GM18502 (cell line): ENCODE measurements around the gene CMTM6.
"Not testable (repeated sequence)": the region's sequence is repeated elsewhere in the genome, so short reads cannot be mapped to it uniquely, and the experiment has no call there.

Experiments
- ATAC-seq: cut with Tn5 transposase; IDR thresholded peaks from one replicate; pipeline ENCODE4 v1.9.1; 2021; ENCODE audit warnings: mild to moderate bottlenecking; ENCODE audit not compliant: unreplicated experiment, poor library complexity

Gene CMTM6

DNA sequence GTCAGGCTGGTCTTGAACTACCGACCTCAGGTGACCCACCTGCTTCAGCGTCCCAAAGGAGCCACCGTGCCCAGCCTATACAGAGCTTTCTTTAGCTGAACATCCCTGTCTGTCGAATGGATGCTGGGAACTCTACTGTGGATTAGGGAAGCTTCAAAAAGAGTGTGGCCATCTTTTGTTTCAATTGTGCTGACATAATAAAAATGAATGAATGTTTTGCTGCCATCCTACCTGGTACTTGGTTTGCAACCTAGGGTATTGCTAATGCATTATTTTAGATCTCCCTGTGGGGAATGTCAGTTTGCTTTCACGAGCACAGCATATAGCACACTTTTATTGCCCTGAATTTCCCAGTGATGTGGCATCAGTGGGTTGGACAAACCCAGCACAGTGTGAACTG is 32.3 kb downstream of the CMTM6 start:
- ATAC-seq = no peak

DNA sequence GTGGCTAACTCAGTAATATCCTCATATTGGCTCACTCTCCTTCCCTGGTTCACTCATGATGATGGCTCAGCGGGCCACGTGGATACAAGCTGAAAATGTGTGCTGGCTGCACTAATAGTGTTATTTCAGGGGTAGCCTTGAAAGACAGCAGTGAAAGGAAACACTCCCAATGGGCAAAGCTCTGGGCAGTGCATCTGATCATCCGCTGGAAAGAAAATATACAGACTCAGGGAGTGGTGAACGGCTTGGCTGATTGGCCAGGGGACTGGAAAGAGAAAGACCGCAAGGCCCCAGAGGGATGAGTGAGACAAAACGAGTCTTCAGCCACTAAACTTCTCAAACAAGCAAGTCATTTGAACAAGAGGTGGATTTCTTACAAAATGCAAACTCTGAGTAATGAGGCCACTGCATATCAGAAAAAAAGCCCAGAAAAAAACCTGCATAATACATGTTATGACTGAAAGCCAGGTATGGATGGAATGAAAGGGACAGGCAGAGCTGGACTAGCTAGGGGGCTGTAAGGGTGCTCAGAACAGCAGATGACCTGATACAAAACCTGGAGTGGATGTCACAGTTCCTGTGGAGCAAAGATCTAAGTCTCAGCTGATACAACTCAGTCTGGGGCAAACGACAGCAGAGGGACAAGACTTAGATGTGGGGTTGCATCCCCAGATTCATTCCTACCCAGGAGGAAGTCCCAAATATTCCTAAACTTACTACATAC is 33.3 kb downstream of the CMTM6 start:
- peak; percentile 35 for ATAC-seq

DNA sequence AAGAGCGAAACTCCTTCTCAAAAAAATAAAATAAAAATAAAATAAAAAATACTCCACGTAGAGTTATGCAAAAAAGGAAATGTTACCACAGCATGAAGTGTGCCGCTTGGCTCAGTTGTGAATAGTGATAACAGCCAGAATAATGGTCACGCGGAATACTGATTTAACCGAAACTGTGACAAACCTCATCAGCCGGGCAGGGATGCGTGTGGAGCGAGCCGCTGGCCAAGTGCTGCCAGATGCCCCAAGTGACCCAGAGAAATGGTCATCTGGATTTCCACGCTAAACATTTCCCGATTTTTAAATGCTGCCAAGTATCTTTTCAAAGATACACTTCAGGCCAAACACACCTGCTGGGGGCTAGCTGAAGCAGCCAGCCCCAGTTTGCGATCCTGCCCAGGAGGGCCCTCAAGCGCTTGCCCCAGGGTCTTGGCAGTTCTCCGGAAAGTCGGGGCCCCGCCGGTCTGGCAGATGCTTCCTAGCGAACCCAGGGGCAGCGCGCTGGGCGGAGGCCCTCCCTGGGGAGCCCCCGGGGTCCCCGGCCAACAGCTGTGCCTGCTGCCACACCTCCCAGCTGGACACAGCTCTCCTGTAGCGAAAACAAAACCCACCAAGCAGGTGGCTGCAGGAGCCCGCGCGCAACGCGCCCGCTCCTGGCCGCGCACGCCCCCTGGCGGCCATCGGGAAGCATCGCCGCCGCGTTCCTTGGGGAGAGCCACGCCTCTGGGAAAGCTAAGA is 35.1 kb downstream of the CMTM6 start:
- peak; percentile 66 for ATAC-seq

DNA sequence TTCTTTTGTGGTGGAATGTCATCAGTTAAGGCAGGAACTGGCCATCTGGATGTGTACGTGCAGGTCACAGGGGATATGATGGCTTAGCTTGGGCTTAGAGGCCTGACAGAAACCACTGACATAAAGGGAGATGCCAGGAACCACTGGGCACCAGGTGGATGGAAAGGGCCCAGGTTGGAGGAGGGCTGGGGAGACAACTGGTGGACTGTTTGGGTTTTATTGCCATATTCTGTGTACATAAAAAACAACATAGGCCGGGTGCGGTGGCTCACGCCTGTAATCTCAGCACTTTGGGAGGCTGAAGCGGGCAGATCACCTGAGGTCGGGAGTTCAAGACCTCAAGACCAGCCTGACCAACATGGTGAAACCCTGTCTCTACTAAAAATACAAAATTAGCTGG is 35.8 kb downstream of the CMTM6 start:
- ATAC-seq = not testable (repeated sequence)

DNA sequence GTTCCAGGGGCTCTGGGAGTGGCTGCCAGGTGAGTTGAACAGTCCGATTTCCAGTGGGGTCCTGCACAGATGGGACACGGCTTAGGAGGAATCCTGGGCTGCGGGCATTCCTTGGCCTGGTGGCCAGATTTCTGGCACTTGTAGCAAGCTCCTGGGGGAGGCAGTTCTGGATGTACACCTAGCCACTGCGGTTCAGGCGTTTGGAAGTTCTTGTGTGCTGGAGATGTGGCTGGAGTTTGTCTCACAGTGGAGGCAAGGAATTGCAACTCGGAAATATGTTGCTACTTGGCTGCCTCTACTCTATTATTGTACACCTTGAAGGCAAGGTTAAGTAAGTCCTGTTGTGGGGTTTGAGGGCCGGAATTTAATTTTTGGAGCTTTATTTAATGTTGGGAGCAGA is 37.9 kb downstream of the CMTM6 start:
- not testable (repeated sequence) for ATAC-seq

DNA sequence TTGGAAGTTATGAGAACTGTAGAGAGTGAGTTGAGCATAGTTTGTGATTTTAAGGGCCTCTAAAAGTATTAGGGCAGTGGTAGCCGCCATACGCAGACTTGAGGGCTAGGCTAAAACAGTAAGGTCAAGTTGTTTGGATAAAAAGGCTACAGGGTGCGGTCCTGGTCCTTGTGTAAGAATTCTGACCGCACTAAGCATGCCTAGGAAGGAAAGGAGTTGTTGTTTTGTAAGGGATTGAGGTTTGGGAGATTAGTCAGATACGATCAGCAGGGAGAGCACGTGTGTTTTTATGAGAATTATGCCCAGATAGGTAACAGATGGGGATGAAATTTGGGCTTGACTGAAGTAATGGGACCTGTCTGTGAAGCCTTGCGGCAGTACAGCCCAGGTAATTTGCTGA is 39.2 kb downstream of the CMTM6 start:
- ATAC-seq = not testable (repeated sequence)

DNA sequence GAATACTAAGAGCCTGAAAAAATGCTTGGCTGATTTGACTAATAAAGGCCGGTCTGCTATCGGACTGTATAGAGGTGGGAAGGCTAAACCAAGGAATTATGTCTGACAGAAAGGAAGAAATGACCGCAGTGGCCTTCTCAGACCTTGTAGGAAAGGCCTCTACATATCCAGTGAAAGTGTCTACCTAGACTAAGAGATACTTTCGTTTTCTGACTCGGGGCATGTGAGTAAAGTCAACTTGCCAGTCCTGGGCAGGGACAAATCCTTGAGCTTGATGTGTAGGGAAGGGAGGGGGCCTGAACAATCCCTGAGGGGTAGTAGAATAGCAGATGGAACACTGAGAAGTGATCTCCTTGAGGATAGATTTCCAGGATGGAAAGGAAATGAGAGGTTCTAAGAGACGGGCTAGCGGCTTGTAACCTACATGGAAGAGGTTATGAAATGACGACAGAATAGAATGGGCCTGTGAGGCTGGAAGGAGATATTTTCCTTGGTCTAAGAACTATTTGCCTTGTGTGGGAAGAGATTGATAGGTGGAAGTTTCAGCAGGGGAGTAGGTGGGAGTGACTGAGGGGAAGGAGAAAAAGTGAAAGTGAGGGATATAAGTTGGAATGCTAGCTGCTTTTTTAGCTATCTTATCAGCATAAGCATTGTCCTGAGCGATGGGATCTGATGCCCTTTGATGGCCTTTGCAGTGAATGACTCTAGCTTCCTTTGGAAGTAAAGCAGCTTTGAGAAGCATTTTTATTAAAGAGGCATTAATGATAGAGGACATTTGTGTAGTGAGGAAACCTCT is 40.3 kb downstream of the CMTM6 start:
- not testable (repeated sequence) for ATAC-seq

DNA sequence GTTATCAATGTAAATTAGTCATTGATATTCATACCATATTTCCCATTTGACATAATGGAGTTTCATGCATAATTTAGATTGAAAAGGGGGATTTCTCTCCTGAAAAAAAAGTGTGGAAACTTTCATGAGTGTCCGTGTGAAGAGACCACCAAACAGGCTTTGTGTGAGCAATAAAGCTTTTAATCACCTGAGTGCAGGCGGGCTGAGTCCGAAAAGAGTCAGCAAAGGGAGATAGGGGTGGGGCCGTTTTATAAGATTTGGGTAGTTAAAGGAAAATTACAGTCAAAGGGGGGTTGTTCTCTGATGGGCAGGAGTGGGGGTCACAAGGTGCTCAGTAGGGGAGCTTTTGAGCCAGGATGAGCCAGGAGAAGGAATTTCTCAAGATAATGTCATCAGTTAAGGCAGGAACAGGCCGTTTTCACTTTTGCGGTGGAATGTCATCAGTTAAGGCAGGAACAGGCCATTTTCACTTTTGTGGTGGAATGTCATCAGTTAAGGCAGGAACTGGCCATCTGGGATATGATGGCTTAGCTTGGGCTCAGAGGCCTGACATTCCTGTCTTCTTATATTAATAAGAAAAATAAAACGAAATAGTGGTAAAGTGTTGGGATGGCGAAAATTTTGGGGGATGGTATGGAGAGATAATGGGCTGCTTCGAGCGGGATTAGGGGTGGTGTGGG is 41.7 kb downstream of the CMTM6 start:
- not testable (repeated sequence) for ATAC-seq

DNA sequence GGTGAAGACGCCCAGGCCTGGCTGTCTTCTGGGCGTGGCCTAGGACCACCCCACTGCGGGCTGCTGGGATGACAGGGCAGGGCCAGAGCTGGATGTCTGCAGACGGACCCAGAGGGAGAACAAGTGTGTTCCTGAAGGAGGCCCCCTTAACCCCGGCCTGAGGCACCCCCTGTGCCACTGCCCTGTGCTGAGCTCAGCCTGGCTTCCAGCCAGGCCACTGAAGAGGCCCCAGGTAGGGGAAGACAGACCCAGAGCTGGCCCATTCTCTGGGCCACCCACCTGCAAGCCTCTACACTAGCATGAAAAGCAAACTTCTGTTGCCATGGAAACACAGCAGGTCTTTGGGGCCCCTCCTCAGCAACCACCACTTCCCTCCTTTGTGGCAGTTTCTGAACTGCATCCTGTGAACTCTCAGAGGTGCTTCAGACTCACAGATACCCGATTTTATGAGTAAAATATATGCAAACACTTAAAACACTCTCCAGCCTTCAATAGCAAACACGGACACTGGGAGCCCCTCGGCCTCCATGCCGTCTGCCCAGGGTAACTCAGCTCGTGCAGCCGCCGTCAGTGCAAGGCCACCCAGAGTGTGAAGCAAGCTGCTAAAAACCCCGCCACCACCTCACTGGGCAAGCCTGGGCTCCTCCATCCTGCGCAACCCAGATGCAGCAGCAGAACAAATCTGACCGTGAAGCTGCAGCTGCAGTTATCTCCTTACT is 42.5 kb downstream of the CMTM6 start:
- peak; percentile 85 for ATAC-seq

DNA sequence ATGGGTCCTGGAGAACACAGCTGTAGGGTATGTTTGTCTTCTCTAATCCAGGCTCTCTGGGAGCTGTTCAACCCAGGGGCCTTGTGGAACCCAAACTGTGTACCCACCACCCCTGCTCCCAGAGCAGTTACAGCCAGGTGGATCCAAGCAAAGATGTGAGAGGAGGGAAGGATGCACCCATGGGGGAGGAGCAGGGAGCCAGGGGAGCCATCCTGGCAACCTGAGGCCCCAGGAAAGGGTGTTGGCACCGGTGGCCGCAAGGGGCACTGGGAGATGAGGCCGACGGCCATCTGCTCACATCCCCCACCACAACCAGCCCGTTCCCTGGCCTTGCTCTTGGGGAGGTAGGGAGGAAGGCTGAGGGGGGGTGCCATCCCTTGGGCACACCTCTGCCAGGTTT is 43.2 kb downstream of the CMTM6 start:
- ATAC-seq = no peak

DNA sequence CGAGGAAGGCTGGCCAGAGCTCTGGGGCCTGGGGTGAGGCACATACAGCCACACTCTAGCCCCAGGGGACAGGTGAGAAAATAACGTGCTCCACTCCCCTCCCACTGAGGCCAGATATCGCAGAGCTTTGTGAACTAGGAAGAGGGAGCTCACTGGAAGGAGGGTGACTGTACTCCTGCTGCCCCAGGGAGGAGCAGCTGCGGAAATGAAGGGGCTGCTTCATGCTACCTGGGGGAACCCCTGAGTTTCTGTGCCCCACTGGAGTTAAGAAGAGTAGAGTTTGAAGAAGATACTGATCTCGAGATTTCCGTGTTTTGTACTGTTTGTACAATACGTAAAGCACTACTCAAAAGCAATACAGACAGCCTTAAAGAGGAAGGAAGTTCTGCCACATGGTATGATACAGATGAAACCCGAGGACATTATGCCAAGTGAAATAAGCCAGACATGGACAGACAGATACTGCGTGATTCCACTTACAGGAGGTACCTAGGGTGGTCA is 44.6 kb downstream of the CMTM6 start:
- ATAC-seq = no peak

DNA sequence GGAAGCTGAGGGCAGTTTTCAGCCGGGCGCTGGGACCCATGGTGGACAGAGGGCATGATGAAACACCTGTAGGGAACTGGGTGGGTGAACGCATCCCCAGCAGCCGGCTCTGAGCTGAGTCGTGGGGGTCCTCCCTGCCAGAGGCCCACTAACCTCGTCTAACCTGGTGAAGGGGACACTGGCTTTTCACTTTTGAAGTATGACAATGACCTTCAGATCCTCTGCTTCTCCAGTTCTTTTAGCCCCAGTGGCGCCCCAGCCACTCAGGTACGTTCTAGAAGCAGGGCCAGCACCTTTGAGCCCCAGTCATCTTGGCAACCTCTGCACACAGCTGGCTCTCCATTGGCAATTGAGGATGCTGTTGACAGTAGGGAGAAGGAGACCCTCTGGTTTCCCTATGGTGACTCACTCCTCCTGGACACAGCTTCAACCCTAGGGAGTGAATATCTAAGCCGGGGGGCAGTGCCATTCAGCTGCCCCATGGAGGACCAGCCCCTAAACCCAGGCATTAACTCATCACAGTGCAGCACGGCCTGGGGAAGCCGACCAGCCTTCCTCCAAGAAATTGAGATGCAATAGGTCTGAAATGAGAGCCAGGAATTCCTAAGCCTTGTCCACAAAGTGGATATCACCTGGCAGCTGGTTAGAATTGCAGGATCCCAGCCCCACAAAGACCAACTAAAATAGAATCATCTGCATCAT is 46.1 kb downstream of the CMTM6 start:
- ATAC-seq = no peak

DNA sequence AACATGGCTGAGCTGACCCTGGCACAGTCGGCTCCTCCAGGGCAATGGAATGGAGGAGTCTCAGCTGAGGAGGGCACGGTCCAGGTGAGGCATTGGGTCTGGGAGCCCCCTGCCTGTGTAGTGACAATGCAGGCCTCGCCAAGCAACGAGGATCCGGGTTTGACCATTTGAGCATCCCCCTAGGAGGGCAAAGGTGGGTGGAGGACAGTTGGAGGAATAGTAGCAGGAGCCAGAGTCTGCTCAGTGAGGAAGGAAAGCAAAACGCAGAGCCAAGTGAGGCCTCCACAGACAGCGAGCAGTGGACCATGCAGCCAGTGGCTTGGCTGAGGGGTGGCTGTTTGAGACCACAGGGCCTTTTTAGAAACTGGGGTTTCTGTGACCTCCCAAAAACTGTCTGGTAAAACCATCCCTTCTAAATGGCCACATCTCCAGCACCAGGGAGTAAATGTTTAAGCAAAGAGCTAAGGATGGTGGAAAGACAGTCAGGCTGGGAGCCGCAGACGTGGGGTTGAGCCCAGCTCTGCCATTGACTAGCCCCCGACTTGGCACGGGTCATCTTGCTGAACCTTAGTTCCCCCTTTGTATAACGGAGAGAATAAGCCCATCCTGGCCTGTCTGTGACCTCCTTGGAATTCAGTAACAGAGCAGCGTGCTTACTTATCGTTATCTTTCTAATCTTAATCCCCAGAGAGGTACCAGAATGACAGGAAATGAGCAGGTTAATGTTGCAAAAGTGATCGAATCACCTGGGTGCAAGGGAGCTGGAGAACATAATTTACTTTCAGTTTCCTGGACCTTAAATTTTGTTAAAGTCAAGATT is 46.8 kb downstream of the CMTM6 start:
- ATAC-seq = no peak

DNA sequence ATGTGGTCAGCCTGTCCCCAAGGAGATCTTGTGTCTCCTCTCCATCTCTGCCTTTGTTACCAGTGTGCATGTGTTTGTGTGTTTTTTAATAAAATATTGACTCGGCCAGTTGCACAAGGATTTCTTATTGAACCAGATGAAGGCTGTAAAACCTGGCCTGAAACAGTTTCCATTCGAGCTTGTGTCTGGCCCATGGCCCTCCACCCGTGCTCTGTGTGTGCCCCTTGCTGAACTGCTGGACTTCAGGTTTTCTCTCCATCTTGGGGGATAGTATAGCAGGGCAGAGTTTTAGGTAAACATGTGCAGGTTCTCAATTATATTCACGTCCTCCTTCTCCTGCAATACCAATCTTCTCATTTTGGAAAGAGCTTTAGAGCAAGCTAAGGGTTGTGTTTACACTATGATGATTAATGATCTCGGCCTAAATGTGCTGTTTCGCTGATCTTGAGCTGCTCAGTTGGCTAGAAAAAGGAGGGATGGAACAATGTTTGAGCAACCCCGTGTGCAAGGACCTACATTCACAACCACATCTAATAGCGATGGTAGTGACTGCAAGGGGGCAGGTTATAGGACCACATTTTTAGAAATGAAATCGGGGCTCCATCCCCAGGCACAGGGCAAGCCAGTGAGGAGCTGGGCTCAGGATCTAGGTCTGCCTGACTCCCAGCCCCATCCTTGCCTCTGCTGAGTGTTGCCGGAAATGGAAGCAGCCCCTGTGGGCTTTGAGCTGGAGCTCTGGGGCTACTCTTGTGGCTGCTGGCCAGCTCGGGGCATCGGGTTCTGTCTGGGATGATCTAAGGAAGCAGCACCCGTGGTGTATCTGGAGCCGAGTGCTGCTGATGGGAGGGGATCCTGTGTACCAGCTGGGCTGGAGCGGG is 47.7 kb downstream of the CMTM6 start:
- no peak for ATAC-seq

DNA sequence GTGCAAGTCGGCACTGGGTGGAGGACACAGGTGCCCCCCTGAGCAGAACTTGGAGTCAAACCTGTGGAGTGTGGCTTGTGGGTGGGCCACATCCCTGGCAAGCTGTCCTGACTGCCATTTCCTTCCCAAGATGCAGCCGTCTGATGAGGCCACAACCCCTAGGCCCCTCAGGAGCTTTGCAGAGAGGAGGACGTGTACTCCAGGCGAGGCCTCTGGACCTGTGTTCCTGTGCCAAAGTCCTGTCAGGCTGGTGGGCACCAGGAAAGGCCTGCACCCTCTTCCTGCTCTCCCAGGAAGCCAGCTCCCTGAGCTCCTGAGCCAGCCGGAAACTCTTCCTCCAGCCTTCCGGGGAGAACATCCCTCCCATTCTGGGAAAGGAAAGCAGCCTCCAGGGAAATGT is 48.5 kb downstream of the CMTM6 start:
- ATAC-seq = no peak

DNA sequence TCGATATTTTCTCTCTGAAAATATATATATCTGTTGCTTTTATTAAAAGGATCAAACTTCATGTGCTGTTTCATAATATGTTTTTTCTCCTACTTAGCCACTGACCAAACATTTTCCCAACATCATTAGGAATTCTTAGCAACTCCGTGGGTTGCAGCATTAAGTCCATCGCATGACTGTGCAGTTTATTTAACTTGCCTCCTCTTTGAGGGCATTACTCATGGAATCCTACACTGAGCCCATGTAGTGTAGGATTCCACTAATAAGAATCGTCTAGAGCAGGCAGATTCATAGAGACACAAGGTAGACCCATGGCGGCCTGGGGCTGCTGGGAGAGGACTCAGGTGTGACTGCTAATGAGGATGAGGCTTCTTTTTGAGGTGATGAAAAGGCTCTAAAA is 49.3 kb downstream of the CMTM6 start:
- no peak for ATAC-seq

DNA sequence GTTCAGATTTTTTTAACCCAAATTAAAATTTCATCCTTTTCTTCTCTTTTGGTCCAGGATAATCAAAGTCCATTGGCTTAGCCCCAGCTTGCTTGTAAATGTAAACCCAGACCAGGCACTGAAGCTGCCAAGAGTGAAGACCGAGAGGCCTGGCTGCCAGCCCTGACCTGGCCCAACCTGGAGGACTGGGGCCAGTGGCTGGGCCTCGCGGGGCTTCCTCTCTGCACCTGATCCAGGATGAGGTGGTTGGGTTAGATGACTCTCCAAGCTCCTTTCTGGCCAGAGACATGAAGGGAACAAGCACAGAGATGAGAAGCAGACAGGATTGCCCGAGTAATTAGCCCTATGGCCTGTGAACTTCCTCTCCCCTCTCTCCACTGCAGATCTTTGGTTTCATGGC is 50.6 kb downstream of the CMTM6 start:
- no peak for ATAC-seq
